SIG-M5 (cell line): ENCODE results near the gene ARL2BP.
"Not testable (repeated sequence)": the region's sequence is repeated elsewhere in the genome, so short reads cannot be mapped to it uniquely, and the experiment has no call there.

Experiments used
- DNase-seq: peaks from one replicate; lab custom pipeline; 2025; lab: John Stamatoyannopoulos, UW

The ARL2BP gene

GRCh38 chr16:57263541-57264351 lies 18.7 kb downstream of the ARL2BP start:
- DNase-seq = no peak

GRCh38 chr16:57264381-57264780 lies 19.3 kb downstream of the ARL2BP start:
- DNase-seq = no peak

GRCh38 chr16:57264950-57265371 lies 19.9 kb downstream of the ARL2BP start:
- DNase-seq = no peak

- DNase-seq = no peak
Measured at GRCh38 chr16:57265850-57266530, 20.9 kb downstream of the ARL2BP start.

- DNase-seq = no peak
Measured at GRCh38 chr16:57266531-57267260, 21.6 kb downstream of the ARL2BP start.

GRCh38 chr16:57267343-57267742 lies 22.3 kb downstream of the ARL2BP start:
- not testable (repeated sequence) for DNase-seq

- no peak for DNase-seq
Measured at GRCh38 chr16:57268804-57269800, 24.0 kb downstream of the ARL2BP start.

- DNase-seq = no peak
Measured at GRCh38 chr16:57270221-57271062, 25.4 kb downstream of the ARL2BP start.

GRCh38 chr16:57271063-57271345 lies 25.9 kb downstream of the ARL2BP start:
- DNase-seq = no peak

GRCh38 chr16:57271867-57272495 lies 26.9 kb downstream of the ARL2BP start:
- no peak for DNase-seq

- DNase-seq = no peak
Measured at GRCh38 chr16:57273359-57273758, 28.3 kb downstream of the ARL2BP start.

- DNase-seq = no peak
Measured at GRCh38 chr16:57273826-57274225, 28.8 kb downstream of the ARL2BP start.

- DNase-seq = not testable (repeated sequence)
Measured at GRCh38 chr16:57275946-57276345, 30.9 kb downstream of the ARL2BP start.

GRCh38 chr16:57276596-57276995 lies 31.5 kb downstream of the ARL2BP start:
- DNase-seq = no peak

- DNase-seq = no peak
Measured at GRCh38 chr16:57277586-57277985, 32.5 kb downstream of the ARL2BP start.

- no peak for DNase-seq
Measured at GRCh38 chr16:57278494-57278893, 33.4 kb downstream of the ARL2BP start.

- DNase-seq = no peak
Measured at GRCh38 chr16:57279780-57280638, 35.0 kb downstream of the ARL2BP start.

GRCh38 chr16:57281791-57282190 lies 36.7 kb downstream of the ARL2BP start:
- DNase-seq = no peak

- no peak for DNase-seq
Measured at GRCh38 chr16:57282510-57283213, 37.6 kb downstream of the ARL2BP start.
